ENCODE results near the gene WT1.

Gene WT1

GRCh38 chr11:32438346-32438865, 3.1 kb upstream of the WT1 start:
- no peak for DNase-seq (ENCODE audit: low read depth in 3 of 3)

- DNase-seq (ENCODE audit: low read depth in 3 of 3), result no peak
Measured at GRCh38 chr11:32437495-32438345, 2.4 kb upstream of the WT1 start.

GRCh38 chr11:32436751-32437494, 1.6 kb upstream of the WT1 start:
- DNase-seq (ENCODE audit: low read depth in 3 of 3), result no peak

- no peak for DNase-seq (ENCODE audit: low read depth in 3 of 3)
Measured at GRCh38 chr11:32435942-32436750, 807 bp upstream of the WT1 start.

- DNase-seq (ENCODE audit: low read depth in 3 of 3), result no peak
Measured at GRCh38 chr11:32435152-32435480, 223 bp downstream of the WT1 start.

- no peak for DNase-seq (ENCODE audit: low read depth in 3 of 3)
Measured at GRCh38 chr11:32434356-32435151, 785 bp downstream of the WT1 start.

GRCh38 chr11:32433914-32434355, 1.4 kb downstream of the WT1 start:
- no peak for DNase-seq (ENCODE audit: low read depth in 3 of 3)

GRCh38 chr11:32433101-32433913, 2.0 kb downstream of the WT1 start:
- DNase-seq (ENCODE audit: low read depth in 3 of 3), result no peak

GRCh38 chr11:32432565-32432964, 2.8 kb downstream of the WT1 start:
- DNase-seq (ENCODE audit: low read depth in 3 of 3), result no peak

GRCh38 chr11:32430568-32431381, 4.6 kb downstream of the WT1 start:
- DNase-seq (ENCODE audit: low read depth in 3 of 3), result no peak

GRCh38 chr11:32429477-32429876, 5.9 kb downstream of the WT1 start:
- no peak for DNase-seq (ENCODE audit: low read depth in 3 of 3)

- no peak for DNase-seq (ENCODE audit: low read depth in 3 of 3)
Measured at GRCh38 chr11:32428665-32429303, 6.6 kb downstream of the WT1 start.

- no peak for DNase-seq (ENCODE audit: low read depth in 3 of 3)
Measured at GRCh38 chr11:32427935-32428664, 7.2 kb downstream of the WT1 start.

- DNase-seq (ENCODE audit: low read depth in 3 of 3), result no peak
Measured at GRCh38 chr11:32427616-32427934, 7.8 kb downstream of the WT1 start.

GRCh38 chr11:32426819-32427615, 8.3 kb downstream of the WT1 start:
- DNase-seq (ENCODE audit: low read depth in 3 of 3), result no peak

- no peak for DNase-seq (ENCODE audit: low read depth in 3 of 3)
Measured at GRCh38 chr11:32426192-32426591, 9.1 kb downstream of the WT1 start.

- no peak for DNase-seq (ENCODE audit: low read depth in 3 of 3)
Measured at GRCh38 chr11:32425761-32426160, 9.6 kb downstream of the WT1 start.

- no peak for DNase-seq (ENCODE audit: low read depth in 3 of 3)
Measured at GRCh38 chr11:32422545-32422944, 12.8 kb downstream of the WT1 start.
